SK-N-SH (cell line): ENCODE data around the gene OSBPL8.

ENCODE experiments used
- CTCF ChIP-seq: fragments of 200-600 bp; sonication (generic); IDR thresholded peaks from 2 replicates; pipeline ENCODE4 v1.6.1; 2017; ENCODE audit warnings: antibody characterized with exemption, mild to moderate bottlenecking, moderate library complexity
- MAX ChIP-seq: IDR thresholded peaks from 2 replicates; pipeline ENCODE4 v1.4.0; 2012; ENCODE audit warnings: low read depth
- PBX3 ChIP-seq: IDR thresholded peaks from 2 replicates; pipeline ENCODE4; 2012
- POLR2AphosphoS5 ChIP-seq: IDR thresholded peaks from 2 replicates; pipeline ENCODE4 v1.6.1; 2012; ENCODE audit warnings: low read depth, low read length
- REST ChIP-seq: IDR thresholded peaks from 2 replicates; pipeline ENCODE4 v1.6.1; 2012; ENCODE audit warnings: mild to moderate bottlenecking, low read depth, low read length, moderate library complexity
- RFX5 ChIP-seq: IDR thresholded peaks from 2 replicates; pipeline ENCODE4 v1.6.1; 2012; ENCODE audit warnings: mild to moderate bottlenecking, improper control_type of control experiment, low read length
- YY1 ChIP-seq: IDR thresholded peaks from 2 replicates; pipeline ENCODE4 v1.4.0; 2012; ENCODE audit warnings: low read depth, mild to moderate bottlenecking
- ZBTB33 ChIP-seq: IDR thresholded peaks from 2 replicates; pipeline ENCODE4 v1.4.0; 2012; ENCODE audit warnings: low read depth, borderline replicate concordance

GRCh38 chr12:76360316-76360715, 199.3 kb downstream of the OSBPL8 start:
- no peak for TF ChIP-seq RFX5
- no peak for TF ChIP-seq CTCF
- TF ChIP-seq PBX3 = no peak
- TF ChIP-seq REST = no peak
- no peak for TF ChIP-seq MAX
- no peak for TF ChIP-seq POLR2AphosphoS5
- no peak for TF ChIP-seq ZBTB33
- TF ChIP-seq YY1 = no peak
